DOHH2 (cell line): ENCODE measurements around the gene ASTN1.

Source experiments
- CTCF ChIP-seq: fragments of 200-600 bp; sonication (generic); IDR thresholded peaks from one replicate; pipeline ENCODE4 v1.5.1; 2014; ENCODE audit warnings: antibody characterized with exemption, mild to moderate bottlenecking, low read depth, low read length; ENCODE audit not compliant: poor library complexity, severe bottlenecking
- EZH2phosphoT487 ChIP-seq: fragments of 200-600 bp; sonication (generic); IDR thresholded peaks from 2 replicates; pipeline ENCODE4 v1.6.1; 2017; ENCODE audit warnings: borderline replicate concordance, mild to moderate bottlenecking, antibody characterized with exemption, low read length, moderate library complexity, mixed read lengths

- TF ChIP-seq CTCF (no peak), EZH2phosphoT487 (no peak)
Observed at GRCh38 chr1:177044390-177044789, 120.1 kb downstream of the ASTN1 start.
